Natural killer cell treated with Interleukin-12 subunit alpha and Interleukin-12 subunit beta and Interleukin-15 and Interleukin-18, amount 100 ng/mL, for 72 hours (primary cell): ENCODE measurements around the gene ZNF775. TPM values are rescaled to one million over a fixed set of nuclear protein-coding genes. Genes with fewer than 3 reads are reported as not detected.

Experiments used
- ATAC-seq, 2 donors: fragments of 150-1000 bp; cut with Tn5 transposase in 1 of 2; sonication (Bioruptor Pico), chemical (Tn5 transposase) in 1 of 2; 2 replicates each; pipeline ENCODE4 v1.10.0; 2021
- DNase-seq: peaks from one replicate; pipeline ENCODE4 v3.0.0; 2022; ENCODE audit warnings: low spot score
- H3K27ac Mint-ChIP-seq, 2 donors: 1 replicate in 1 of 2; 2 replicates in 1 of 2; pipeline ENCODE4 v1.8.0; 2022; ENCODE audit warnings: mixed read lengths in 2 of 2, mild to moderate bottlenecking in 1 of 2, moderate library complexity in 1 of 2
- H3K27me3 Mint-ChIP-seq, 2 donors: 1 replicate in 1 of 2; 2 replicates in 1 of 2; pipeline ENCODE4 v1.8.0; 2022; ENCODE audit warnings: mixed read lengths in 2 of 2
- H3K36me3 Mint-ChIP-seq: one replicate; pipeline ENCODE4 v1.8.0; 2022; ENCODE audit warnings: mixed read lengths
- H3K4me1 Mint-ChIP-seq, 2 donors: 1 replicate in 1 of 2; 2 replicates in 1 of 2; pipeline ENCODE4 v1.8.0; 2022; ENCODE audit warnings: low read depth in 2 of 2, mixed read lengths in 2 of 2, mild to moderate bottlenecking in 1 of 2
- H3K4me3 Mint-ChIP-seq: one replicate; pipeline ENCODE4 v1.8.0; 2022; ENCODE audit warnings: mixed read lengths
- H3K9me3 Mint-ChIP-seq: 2 replicates; pipeline ENCODE4 v1.8.0; 2022; ENCODE audit warnings: mixed read lengths
- total RNA-seq, 2 donors: library from RNA; stranded (reverse); gene quantifications; one replicate each; pipeline ENCODE4 v1.2.3, GENCODE V29; 2022

The ZNF775 gene
- total RNA-seq, 2 donors from 2014 or later: 4.0 to 5.1 TPM

DNA sequence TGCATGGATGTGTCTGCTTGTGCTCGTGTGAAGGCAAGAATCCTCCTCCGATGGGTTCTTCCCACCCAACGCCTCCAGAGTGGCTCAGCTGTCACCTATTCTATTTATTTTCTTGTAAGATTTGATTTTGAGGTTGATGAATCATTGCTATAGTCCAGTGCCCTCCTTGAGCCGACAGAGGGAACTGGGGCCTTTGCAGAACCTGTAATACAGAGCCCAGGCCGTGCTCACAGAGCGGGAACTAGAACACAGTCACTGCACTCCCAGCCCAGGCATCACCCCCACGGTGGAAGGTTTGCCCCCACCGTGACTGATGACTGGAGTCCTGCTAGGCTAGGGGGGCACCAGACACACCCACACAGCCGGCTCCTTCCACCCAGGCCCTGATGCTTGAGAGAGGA, 39.7 kb upstream of the ZNF775 start:
- Mint-ChIP-seq H3K4me1 (peaks cover 0 to 8% of the 10 kb centered on the region in 2 donors), H3K27ac (no peak overlapping the region), H3K36me3 (no peaks in the 10 kb centered on the region), H3K4me3 (no peak overlapping the region), H3K9me3 (no peaks in the 10 kb centered on the region), H3K27me3 (peaks cover 20 to 28% of the 10 kb centered on the region in 2 donors)
- DNase-seq (no peak), ATAC-seq (no peak)

GRCh38 chr7:150340024-150340749, 38.9 kb upstream of the ZNF775 start:
- H3K36me3 Mint-ChIP-seq: no peaks in the 10 kb centered on the region
- H3K27me3 Mint-ChIP-seq: peaks cover 20 to 28% of the 10 kb centered on the region in 2 donors
- H3K4me3 Mint-ChIP-seq: no peak overlapping the region
- H3K27ac Mint-ChIP-seq: no peak overlapping the region
- ATAC-seq (no peak), DNase-seq (no peak)
- H3K4me1 Mint-ChIP-seq: peaks cover 0 to 8% of the 10 kb centered on the region in 2 donors
- no peaks in the 10 kb centered on the region for H3K9me3 Mint-ChIP-seq

DNA sequence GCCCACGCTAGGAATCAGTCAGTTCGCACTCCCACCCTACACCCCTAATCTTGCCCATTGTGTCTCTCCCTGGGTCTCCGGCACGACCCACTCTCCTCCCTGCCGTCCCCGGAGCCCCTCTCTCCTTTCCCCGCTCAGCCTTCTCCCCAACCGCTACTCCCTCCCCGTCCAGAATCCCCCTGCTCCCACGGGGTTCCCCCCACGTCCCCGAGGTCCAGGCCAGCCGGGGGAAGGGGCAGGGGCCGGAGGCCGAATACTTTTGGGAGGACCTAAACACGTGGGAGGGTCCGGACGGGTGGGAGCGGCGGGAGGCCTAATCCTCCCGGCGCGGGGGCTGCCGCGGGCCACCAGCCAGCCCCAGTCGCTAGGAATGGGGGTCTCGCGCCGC, 38.3 kb upstream of the ZNF775 start:
- Mint-ChIP-seq H3K9me3 (no peaks in the 10 kb centered on the region), H3K4me3 (no peak overlapping the region), H3K27me3 (peaks cover 21 to 28% of the 10 kb centered on the region in 2 donors), H3K27ac (no peak overlapping the region), H3K36me3 (no peaks in the 10 kb centered on the region), H3K4me1 (peaks cover 0 to 8% of the 10 kb centered on the region in 2 donors)
- DNase-seq (no peak), ATAC-seq (no peak)

GRCh38 chr7:150341263-150342120, 37.6 kb upstream of the ZNF775 start, which contains the start of gene RARRES2:
TSS of gene RARRES2 (minus strand) at chr7:150341629. CDS start at chr7:150340609, 1,020 bp downstream.
- Mint-ChIP-seq H3K27me3 (peaks cover 27 to 34% of the 10 kb centered on the region in 2 donors), H3K36me3 (no peaks in the 10 kb centered on the region), H3K9me3 (no peaks in the 10 kb centered on the region), H3K4me1 (peaks cover 0 to 8% of the 10 kb centered on the region in 2 donors), H3K4me3 (no peak within 1 kb of the TSS), H3K27ac (no peak within 1 kb of the TSS)
- no peak for DNase-seq
- no peak for ATAC-seq

DNA sequence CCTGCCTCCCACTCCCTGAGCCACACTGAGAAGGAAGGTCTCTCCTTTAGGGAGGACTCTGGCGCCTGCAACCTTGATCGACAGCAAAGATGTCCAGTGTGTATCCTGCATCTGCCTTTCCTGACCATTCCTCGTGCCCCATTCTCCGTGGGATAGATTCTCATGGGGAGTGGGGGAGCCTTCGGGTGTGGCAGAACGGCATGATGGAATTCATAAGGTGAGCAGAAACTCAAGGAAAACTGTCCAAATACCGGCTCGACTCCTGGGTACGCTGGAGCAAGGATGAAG, 37.1 kb upstream of the ZNF775 start:
- H3K27me3 Mint-ChIP-seq: peaks cover 31 to 37% of the 10 kb centered on the region in 2 donors
- no peaks in the 10 kb centered on the region for H3K36me3 Mint-ChIP-seq
- H3K4me3 Mint-ChIP-seq: no peak overlapping the region
- no peak for ATAC-seq
- no peaks in the 10 kb centered on the region for H3K9me3 Mint-ChIP-seq
- no peak overlapping the region for H3K27ac Mint-ChIP-seq
- DNase-seq: no peak
- H3K4me1 Mint-ChIP-seq: peaks cover 0 to 8% of the 10 kb centered on the region in 2 donors

GRCh38 chr7:150343225-150343624, 35.9 kb upstream of the ZNF775 start:
- Mint-ChIP-seq H3K27ac (no peak overlapping the region), H3K27me3 (peaks cover 31 to 40% of the 10 kb centered on the region in 2 donors), H3K9me3 (no peaks in the 10 kb centered on the region), H3K4me1 (peaks cover 0 to 8% of the 10 kb centered on the region in 2 donors), H3K4me3 (no peak overlapping the region), H3K36me3 (no peaks in the 10 kb centered on the region)
- ATAC-seq (no peak), DNase-seq (no peak)

- H3K4me1 Mint-ChIP-seq: peaks cover 0 to 8% of the 10 kb centered on the region in 2 donors
- no peak overlapping the region for H3K4me3 Mint-ChIP-seq
- no peak for ATAC-seq
- H3K27me3 Mint-ChIP-seq: peaks cover 31 to 42% of the 10 kb centered on the region in 2 donors
- no peaks in the 10 kb centered on the region for H3K36me3 Mint-ChIP-seq
- no peak for DNase-seq
- no peak overlapping the region for H3K27ac Mint-ChIP-seq
- no peaks in the 10 kb centered on the region for H3K9me3 Mint-ChIP-seq
Measured at GRCh38 chr7:150344299-150344698, 34.8 kb upstream of the ZNF775 start.

DNA sequence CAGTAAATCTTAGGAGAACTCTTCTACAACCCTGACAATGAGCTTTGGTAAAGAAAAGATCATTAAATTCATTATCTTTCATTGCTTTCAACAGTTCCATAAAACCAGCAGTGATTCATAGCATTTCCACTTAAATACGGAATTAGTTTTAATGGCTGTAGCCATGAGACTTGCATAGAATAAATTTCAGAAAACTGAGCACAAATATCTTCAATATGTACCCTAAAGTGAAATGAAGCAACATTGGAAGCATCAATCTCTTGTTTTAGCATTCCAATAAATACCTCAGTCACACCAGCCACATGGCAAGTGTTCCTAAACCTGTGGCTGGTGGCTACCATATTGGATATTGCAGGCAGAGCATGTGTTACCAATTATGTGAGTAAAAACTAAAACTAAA, 34.1 kb upstream of the ZNF775 start:
- Mint-ChIP-seq H3K27me3 (peaks cover 31 to 39% of the 10 kb centered on the region in 2 donors), H3K4me1 (peaks cover 0 to 6% of the 10 kb centered on the region in 2 donors), H3K4me3 (no peak overlapping the region), H3K27ac (no peak overlapping the region), H3K9me3 (no peaks in the 10 kb centered on the region), H3K36me3 (no peaks in the 10 kb centered on the region)
- DNase-seq: no peak
- ATAC-seq: no peak

- Mint-ChIP-seq H3K36me3 (no peaks in the 10 kb centered on the region), H3K9me3 (no peaks in the 10 kb centered on the region), H3K27ac (no peak overlapping the region), H3K4me3 (no peak overlapping the region), H3K27me3 (peaks cover 27 to 28% of the 10 kb centered on the region in 2 donors), H3K4me1 (peaks cover 0 to 2% of the 10 kb centered on the region in 2 donors)
- DNase-seq (no peak), ATAC-seq (no peak)
Measured at GRCh38 chr7:150346922-150347321, 32.2 kb upstream of the ZNF775 start.

DNA sequence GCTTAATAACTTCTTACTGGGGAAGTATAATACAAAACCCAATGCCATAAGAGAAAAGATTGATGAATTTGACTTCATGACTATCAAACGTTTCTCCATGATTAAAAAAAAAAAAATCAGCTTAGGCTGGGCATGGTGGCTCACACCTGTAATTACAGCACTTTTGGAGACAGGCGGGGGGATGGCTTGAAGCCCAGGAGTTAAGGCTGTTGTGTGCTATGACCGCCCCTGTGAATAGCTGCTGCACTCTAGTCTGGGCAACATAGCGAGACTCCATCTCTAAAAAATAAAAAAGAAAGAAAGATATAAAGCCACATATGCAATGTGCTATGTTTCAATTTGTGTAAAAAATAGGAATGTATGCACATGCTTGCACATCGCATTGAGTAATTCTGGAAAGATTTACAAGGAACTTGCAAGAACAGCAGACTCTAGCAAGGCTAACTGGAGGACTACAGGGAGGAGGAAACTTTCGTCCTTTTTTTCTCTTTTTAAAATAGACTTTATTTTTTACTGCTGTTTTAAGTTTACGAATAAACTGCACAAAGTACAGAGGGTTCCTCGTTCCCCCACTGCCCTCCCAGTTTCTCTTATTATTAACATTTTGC, 27.4 kb upstream of the ZNF775 start:
- Mint-ChIP-seq H3K4me3 (no peak overlapping the region), H3K27ac (no peak overlapping the region), H3K36me3 (no peaks in the 10 kb centered on the region), H3K27me3 (peaks cover 2 to 6% of the 10 kb centered on the region in 2 donors), H3K9me3 (no peaks in the 10 kb centered on the region), H3K4me1 (peaks cover 0 to 4% of the 10 kb centered on the region in 2 donors)
- DNase-seq: no peak
- no peak for ATAC-seq

DNA sequence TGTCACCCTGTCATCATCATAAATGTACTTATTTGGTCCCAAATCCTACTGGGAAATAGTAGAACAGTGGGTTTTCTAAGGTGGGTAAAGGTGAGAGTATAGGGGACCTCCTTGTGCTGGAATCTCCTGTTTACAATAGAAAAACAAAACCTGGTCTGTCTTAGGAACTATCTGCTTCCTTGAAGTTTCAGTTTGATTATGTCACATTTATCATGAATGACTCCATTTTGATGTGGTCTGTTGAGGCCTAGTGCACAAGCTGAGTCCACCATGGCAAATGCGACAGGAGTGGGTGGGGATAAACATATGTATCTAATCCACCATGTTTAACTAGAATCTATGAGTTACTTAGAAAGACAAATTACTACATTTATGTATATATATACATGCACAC, 23.5 kb upstream of the ZNF775 start:
- Mint-ChIP-seq H3K36me3 (peaks cover 5% of the 10 kb centered on the region), H3K9me3 (peaks cover 9% of the 10 kb centered on the region), H3K4me3 (no peak overlapping the region), H3K4me1 (peaks cover 32 to 35% of the 10 kb centered on the region in 2 donors), H3K27ac (no peak overlapping the region), H3K27me3 (no peaks in the 10 kb centered on the region)
- DNase-seq (no peak), ATAC-seq (no peak)

GRCh38 chr7:150356265-150356897, 22.7 kb upstream of the ZNF775 start:
- Mint-ChIP-seq H3K27ac (no peak overlapping the region), H3K9me3 (peaks cover 9% of the 10 kb centered on the region), H3K27me3 (no peaks in the 10 kb centered on the region), H3K4me3 (no peak overlapping the region), H3K36me3 (peaks cover 5% of the 10 kb centered on the region), H3K4me1 (peaks cover 32 to 35% of the 10 kb centered on the region in 2 donors)
- ATAC-seq: no peak
- DNase-seq: peak; percentile 74

DNA sequence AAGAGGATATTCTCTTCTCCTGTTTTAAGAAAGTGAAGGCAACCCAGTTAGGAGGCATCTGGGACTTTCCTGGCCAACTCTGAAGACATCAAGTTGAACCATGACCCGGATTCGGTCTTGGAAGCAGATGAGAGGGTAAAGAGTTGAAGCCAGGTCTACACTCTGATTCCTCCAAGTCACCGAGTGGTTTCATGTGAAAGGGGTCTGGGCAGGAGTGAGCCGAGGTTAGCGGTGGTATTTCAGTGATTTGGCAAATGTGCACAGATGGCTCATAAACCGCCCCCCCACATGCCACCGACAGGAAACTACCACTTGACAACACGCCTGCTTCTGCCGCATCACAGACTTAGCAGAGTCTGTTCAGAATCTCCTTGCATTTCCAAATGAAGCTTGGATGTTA, 21.9 kb upstream of the ZNF775 start:
- ATAC-seq: peak; percentile 81 to 82
- Mint-ChIP-seq H3K4me3 (peak overlapping the region; percentile 61), H3K27ac (peak overlapping the region; percentile 49 to 81), H3K9me3 (peaks cover 9% of the 10 kb centered on the region), H3K27me3 (no peaks in the 10 kb centered on the region), H3K36me3 (peaks cover 5% of the 10 kb centered on the region), H3K4me1 (peaks cover 32 to 35% of the 10 kb centered on the region in 2 donors)
- no peak for DNase-seq
